ENCODE data around the gene AUH.

AUH gene

GRCh38 chr9:91219557-91219956 is 142.2 kb downstream of the AUH start:
- no peak overlapping the region for H2BK5ac ChIP-seq (ENCODE audit: low read depth, low read length, poor library complexity, severe bottlenecking)
- no peaks in the 10 kb centered on the region for H3K27me3 ChIP-seq (ENCODE audit: control insufficient read depth in 1 of 2, insufficient read depth in 1 of 2, low read length in 2 of 2)
- no peak overlapping the region for H3K23ac ChIP-seq (ENCODE audit: low read length in 2 of 2)
- H3K9ac ChIP-seq (ENCODE audit: low read length) = no peak overlapping the region
- DNase-seq = no peak
- no peak overlapping the region for H4K8ac ChIP-seq (ENCODE audit: low read length)
- H3K14ac ChIP-seq (ENCODE audit: low read length in 2 of 2) = no peak overlapping the region
- peaks cover 2% of the 10 kb centered on the region for H3K4me1 ChIP-seq (ENCODE audit: control insufficient read depth, insufficient read depth, low read depth, low read length)
- H2AFZ ChIP-seq (ENCODE audit: low read depth, low read length) = no peak overlapping the region
- no peak overlapping the region for H2BK12ac ChIP-seq (ENCODE audit: low read length in 2 of 2)
- H3K4me3 ChIP-seq (ENCODE audit: insufficient read depth in 1 of 2, low read depth in 1 of 2, low read length in 2 of 2) = no peak overlapping the region
- H4K91ac ChIP-seq (ENCODE audit: low read length) = no peak overlapping the region
- H3K4ac ChIP-seq (ENCODE audit: low read depth in 1 of 2, low read length in 2 of 2) = no peak overlapping the region
- no peak overlapping the region for H2AK5ac ChIP-seq (ENCODE audit: low read length, severe bottlenecking)
- H3K18ac ChIP-seq (ENCODE audit: low read depth in 1 of 2, low read length in 2 of 2) = no peak overlapping the region
- H3K9me3 ChIP-seq (ENCODE audit: control insufficient read depth, low read length) = no peaks in the 10 kb centered on the region
- no peak overlapping the region for H3K27ac ChIP-seq (ENCODE audit: low read length, poor library complexity, severe bottlenecking)
- H2BK120ac ChIP-seq (ENCODE audit: low read depth, low read length) = no peak overlapping the region
- H3K79me1 ChIP-seq (replicated peaks; ENCODE audit: low read length, poor library complexity, severe bottlenecking) = no peaks in the 10 kb centered on the region
- peaks cover 4 to 27% of the 10 kb centered on the region in 2 experiments for H3K36me3 ChIP-seq (ENCODE audit: control insufficient read depth in 1 of 2, insufficient read depth in 2 of 2, low read depth in 1 of 2, low read length in 2 of 2)
- WGBS = 92% methylated on average over 1 of the region's 1 CpG
- no peak overlapping the region for H2BK15ac ChIP-seq (ENCODE audit: low read depth, poor library complexity, severe bottlenecking)
- H3K4me2 ChIP-seq (ENCODE audit: low read length, poor library complexity, severe bottlenecking) = no peak overlapping the region

GRCh38 chr9:91217388-91217787 is 144.3 kb downstream of the AUH start:
- H2AK5ac ChIP-seq (ENCODE audit: low read length, severe bottlenecking) = no peak overlapping the region
- H4K91ac ChIP-seq (ENCODE audit: low read length) = no peak overlapping the region
- H3K27me3 ChIP-seq (ENCODE audit: control insufficient read depth in 1 of 2, insufficient read depth in 1 of 2, low read length in 2 of 2) = no peaks in the 10 kb centered on the region
- no peaks in the 10 kb centered on the region for H3K79me1 ChIP-seq (replicated peaks; ENCODE audit: low read length, poor library complexity, severe bottlenecking)
- DNase-seq = no peak
- no peak overlapping the region for H2BK15ac ChIP-seq (ENCODE audit: low read depth, poor library complexity, severe bottlenecking)
- H3K23ac ChIP-seq (ENCODE audit: low read length in 2 of 2) = no peak overlapping the region
- H2BK12ac ChIP-seq (ENCODE audit: low read length in 2 of 2) = no peak overlapping the region
- no peak overlapping the region for H3K4me3 ChIP-seq (ENCODE audit: insufficient read depth in 1 of 2, low read depth in 1 of 2, low read length in 2 of 2)
- H3K4me2 ChIP-seq (ENCODE audit: low read length, poor library complexity, severe bottlenecking) = no peak overlapping the region
- H3K4ac ChIP-seq (ENCODE audit: low read depth in 1 of 2, low read length in 2 of 2) = no peak overlapping the region
- H3K4me1 ChIP-seq (ENCODE audit: control insufficient read depth, insufficient read depth, low read depth, low read length) = peaks cover 6% of the 10 kb centered on the region
- no peaks in the 10 kb centered on the region for H3K9me3 ChIP-seq (ENCODE audit: control insufficient read depth, low read length)
- 75% methylated on average over 1 of the region's 1 CpG for WGBS
- no peak overlapping the region for H3K18ac ChIP-seq (ENCODE audit: low read depth in 1 of 2, low read length in 2 of 2)
- H3K36me3 ChIP-seq (ENCODE audit: control insufficient read depth in 1 of 2, insufficient read depth in 2 of 2, low read depth in 1 of 2, low read length in 2 of 2) = peaks cover 4 to 27% of the 10 kb centered on the region in 2 experiments
- H3K9ac ChIP-seq (ENCODE audit: low read length) = no peak overlapping the region
- no peak overlapping the region for H2AFZ ChIP-seq (ENCODE audit: low read depth, low read length)
- H2BK5ac ChIP-seq (ENCODE audit: low read depth, low read length, poor library complexity, severe bottlenecking) = no peak overlapping the region
- H3K14ac ChIP-seq (ENCODE audit: low read length in 2 of 2) = no peak overlapping the region
- no peak overlapping the region for H4K8ac ChIP-seq (ENCODE audit: low read length)
- H2BK120ac ChIP-seq (ENCODE audit: low read depth, low read length) = no peak overlapping the region
- H3K27ac ChIP-seq (ENCODE audit: low read length, poor library complexity, severe bottlenecking) = no peak overlapping the region

GRCh38 chr9:91214867-91215266 is 146.9 kb downstream of the AUH start:
- Histone ChIP-seq H3K14ac (ENCODE audit: low read length in 2 of 2) (no peak overlapping the region), H3K4ac (ENCODE audit: low read depth in 1 of 2, low read length in 2 of 2) (no peak overlapping the region), H3K36me3 (ENCODE audit: control insufficient read depth in 1 of 2, insufficient read depth in 2 of 2, low read depth in 1 of 2, low read length in 2 of 2) (peaks cover 4 to 18% of the 10 kb centered on the region in 2 experiments), H3K79me1 (replicated peaks; ENCODE audit: low read length, poor library complexity, severe bottlenecking) (no peaks in the 10 kb centered on the region), H2BK15ac (ENCODE audit: low read depth, poor library complexity, severe bottlenecking) (no peak overlapping the region), H4K91ac (ENCODE audit: low read length) (no peak overlapping the region), H2AK5ac (ENCODE audit: low read length, severe bottlenecking) (no peak overlapping the region), H2AFZ (ENCODE audit: low read depth, low read length) (no peak overlapping the region), H4K8ac (ENCODE audit: low read length) (no peak overlapping the region), H3K27me3 (ENCODE audit: control insufficient read depth in 1 of 2, insufficient read depth in 1 of 2, low read length in 2 of 2) (no peaks in the 10 kb centered on the region), H3K18ac (ENCODE audit: low read depth in 1 of 2, low read length in 2 of 2) (no peak overlapping the region), H3K23ac (ENCODE audit: low read length in 2 of 2) (no peak overlapping the region), H2BK120ac (ENCODE audit: low read depth, low read length) (no peak overlapping the region), H3K4me2 (ENCODE audit: low read length, poor library complexity, severe bottlenecking) (no peak overlapping the region), H2BK12ac (ENCODE audit: low read length in 2 of 2) (no peak overlapping the region), H3K27ac (ENCODE audit: low read length, poor library complexity, severe bottlenecking) (no peak overlapping the region), H3K4me1 (ENCODE audit: control insufficient read depth, insufficient read depth, low read depth, low read length) (peaks cover 11% of the 10 kb centered on the region), H2BK5ac (ENCODE audit: low read depth, low read length, poor library complexity, severe bottlenecking) (no peak overlapping the region), H3K4me3 (ENCODE audit: insufficient read depth in 1 of 2, low read depth in 1 of 2, low read length in 2 of 2) (no peak overlapping the region), H3K9me3 (ENCODE audit: control insufficient read depth, low read length) (no peaks in the 10 kb centered on the region), H3K9ac (ENCODE audit: low read length) (no peak overlapping the region)
- DNase-seq = no peak
- WGBS = 7% methylated on average over 3 of the region's 3 CpGs

DNA sequence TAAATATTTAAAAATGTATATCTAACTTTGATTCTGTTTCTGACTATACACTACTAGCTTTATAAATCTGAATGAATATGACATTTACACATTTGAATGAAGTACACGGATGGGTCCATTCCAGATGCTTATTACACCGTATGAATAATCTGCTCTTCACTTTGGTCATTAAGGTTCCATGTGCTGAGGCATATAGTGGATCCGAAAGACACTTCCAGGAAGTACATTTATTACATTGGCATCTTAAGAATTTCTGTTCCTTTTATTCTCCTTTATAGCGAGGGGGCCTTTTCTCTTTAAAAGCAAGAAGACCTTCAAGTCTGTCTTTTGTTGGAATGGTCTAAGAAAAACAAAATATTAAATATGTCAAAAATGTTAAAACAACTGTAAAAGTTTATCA is 147.6 kb downstream of the AUH start:
- no CpG with 5 or more reads among the region's 4 CpGs for WGBS
- H3K4me2 ChIP-seq (ENCODE audit: low read length, poor library complexity, severe bottlenecking) = no peak overlapping the region

More for the DNA sequence above, 147.6 kb downstream of the AUH start:
- no peak overlapping the region for H2BK12ac ChIP-seq (ENCODE audit: low read length in 2 of 2)
- H4K8ac ChIP-seq (ENCODE audit: low read length) = no peak overlapping the region
- H2BK15ac ChIP-seq (ENCODE audit: low read depth, poor library complexity, severe bottlenecking) = no peak overlapping the region
- H4K91ac ChIP-seq (ENCODE audit: low read length) = no peak overlapping the region
- H2AK5ac ChIP-seq (ENCODE audit: low read length, severe bottlenecking) = no peak overlapping the region
- no peaks in the 10 kb centered on the region for H3K79me1 ChIP-seq (replicated peaks; ENCODE audit: low read length, poor library complexity, severe bottlenecking)
- H3K4me3 ChIP-seq (ENCODE audit: insufficient read depth in 1 of 2, low read depth in 1 of 2, low read length in 2 of 2) = no peak overlapping the region
- H3K18ac ChIP-seq (ENCODE audit: low read depth in 1 of 2, low read length in 2 of 2) = no peak overlapping the region
- H3K4ac ChIP-seq (ENCODE audit: low read depth in 1 of 2, low read length in 2 of 2) = no peak overlapping the region
- no peak overlapping the region for H2BK120ac ChIP-seq (ENCODE audit: low read depth, low read length)
- H3K27me3 ChIP-seq (ENCODE audit: control insufficient read depth in 1 of 2, insufficient read depth in 1 of 2, low read length in 2 of 2) = no peaks in the 10 kb centered on the region
- H3K27ac ChIP-seq (ENCODE audit: low read length, poor library complexity, severe bottlenecking) = no peak overlapping the region
- peaks cover 3 to 11% of the 10 kb centered on the region in 2 experiments for H3K36me3 ChIP-seq (ENCODE audit: control insufficient read depth in 1 of 2, insufficient read depth in 2 of 2, low read depth in 1 of 2, low read length in 2 of 2)
- peaks cover 11% of the 10 kb centered on the region for H3K4me1 ChIP-seq (ENCODE audit: control insufficient read depth, insufficient read depth, low read depth, low read length)
- H2AFZ ChIP-seq (ENCODE audit: low read depth, low read length) = no peak overlapping the region
- no peak for DNase-seq
- no peak overlapping the region for H2BK5ac ChIP-seq (ENCODE audit: low read depth, low read length, poor library complexity, severe bottlenecking)
- no peak overlapping the region for H3K23ac ChIP-seq (ENCODE audit: low read length in 2 of 2)
- H3K14ac ChIP-seq (ENCODE audit: low read length in 2 of 2) = no peak overlapping the region
- no peaks in the 10 kb centered on the region for H3K9me3 ChIP-seq (ENCODE audit: control insufficient read depth, low read length)
- no peak overlapping the region for H3K9ac ChIP-seq (ENCODE audit: low read length)

Measured in mesenchymal stem cell (in vitro differentiated cells and primary cell).